Measurements from ENCODE around the gene RBM34.

GRCh38 chr1:235158680-235159079 is 2.4 kb downstream of the RBM34 start:
- no peak for TF ChIP-seq NFRKB (IDR thresholded peaks at IDR 0.05)
- TF ChIP-seq BHLHE40 (IDR thresholded peaks at IDR 0.05; ENCODE audit: borderline replicate concordance), result no peak
- TF ChIP-seq SP1 (IDR thresholded peaks at IDR 0.05), result no peak
- no peak for TF ChIP-seq CTBP1 (IDR thresholded peaks at IDR 0.05; ENCODE audit: borderline replicate concordance)
- no peak for TF ChIP-seq FOXA1 (IDR thresholded peaks at IDR 0.05)
- no peak for TF ChIP-seq FOXK2 (IDR thresholded peaks at IDR 0.05)
- TF ChIP-seq ELF4 (IDR thresholded peaks at IDR 0.05), result no peak
- TF ChIP-seq TARDBP (IDR thresholded peaks at IDR 0.05), result no peak
- TF ChIP-seq FOXM1 (IDR thresholded peaks at IDR 0.05; ENCODE audit: borderline replicate concordance), result no peak
- TF ChIP-seq SUZ12 (IDR thresholded peaks at IDR 0.05), result no peak
- TF ChIP-seq PKNOX1 (IDR thresholded peaks at IDR 0.05), result no peak
- TF ChIP-seq HDGF (IDR thresholded peaks at IDR 0.05; ENCODE audit: borderline replicate concordance), result no peak
- TF ChIP-seq ZNF384 (IDR thresholded peaks at IDR 0.05), result no peak
- TF ChIP-seq ARNT (IDR thresholded peaks at IDR 0.05), result no peak
